ENCODE data around the gene MRPL1.

GRCh38 chr4:77849278-77849965 is 13.2 kb upstream of the MRPL1 start:
- no peak for TF ChIP-seq EZH2phosphoT487 (IDR thresholded peaks at IDR 0.05; ENCODE audit: borderline replicate concordance)
- TF ChIP-seq, protein P1, sequence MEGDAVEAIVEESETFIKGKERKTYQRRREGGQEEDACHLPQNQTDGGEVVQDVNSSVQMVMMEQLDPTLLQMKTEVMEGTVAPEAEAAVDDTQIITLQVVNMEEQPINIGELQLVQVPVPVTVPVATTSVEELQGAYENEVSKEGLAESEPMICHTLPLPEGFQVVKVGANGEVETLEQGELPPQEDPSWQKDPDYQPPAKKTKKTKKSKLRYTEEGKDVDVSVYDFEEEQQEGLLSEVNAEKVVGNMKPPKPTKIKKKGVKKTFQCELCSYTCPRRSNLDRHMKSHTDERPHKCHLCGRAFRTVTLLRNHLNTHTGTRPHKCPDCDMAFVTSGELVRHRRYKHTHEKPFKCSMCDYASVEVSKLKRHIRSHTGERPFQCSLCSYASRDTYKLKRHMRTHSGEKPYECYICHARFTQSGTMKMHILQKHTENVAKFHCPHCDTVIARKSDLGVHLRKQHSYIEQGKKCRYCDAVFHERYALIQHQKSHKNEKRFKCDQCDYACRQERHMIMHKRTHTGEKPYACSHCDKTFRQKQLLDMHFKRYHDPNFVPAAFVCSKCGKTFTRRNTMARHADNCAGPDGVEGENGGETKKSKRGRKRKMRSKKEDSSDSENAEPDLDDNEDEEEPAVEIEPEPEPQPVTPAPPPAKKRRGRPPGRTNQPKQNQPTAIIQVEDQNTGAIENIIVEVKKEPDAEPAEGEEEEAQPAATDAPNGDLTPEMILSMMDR (conservative IDR thresholded peaks at IDR 0.05; ENCODE audit: low read length) = no peak
